ENCODE results near the gene GLDN.

- TF ChIP-seq CTCF (IDR thresholded peaks at IDR 0.05; ENCODE audit: control extremely low read depth in 1 of 3, insufficient read depth in 1 of 3, low read depth in 1 of 3, low read length in 3 of 3) (no peak), GABPA (IDR thresholded peaks at IDR 0.05; ENCODE audit: borderline replicate concordance, insufficient read depth, low read length) (no peak), CREB1 (IDR thresholded peaks at IDR 0.05) (no peak), FOSL1 (IDR thresholded peaks at IDR 0.05; ENCODE audit: insufficient read depth, low read depth, low read length) (no peak), ZNF274 (IDR thresholded peaks at IDR 0.05; ENCODE audit: borderline replicate concordance, extremely low read depth, low read length) (no peak), POLR2AphosphoS5 (IDR thresholded peaks at IDR 0.05; ENCODE audit: low read depth, low read length) (no peak)
Measured at GRCh38 chr15:51388726-51389125, 47.3 kb downstream of the GLDN start.
